ENCODE data around the gene ZSCAN22.

Gene ZSCAN22

DNA sequence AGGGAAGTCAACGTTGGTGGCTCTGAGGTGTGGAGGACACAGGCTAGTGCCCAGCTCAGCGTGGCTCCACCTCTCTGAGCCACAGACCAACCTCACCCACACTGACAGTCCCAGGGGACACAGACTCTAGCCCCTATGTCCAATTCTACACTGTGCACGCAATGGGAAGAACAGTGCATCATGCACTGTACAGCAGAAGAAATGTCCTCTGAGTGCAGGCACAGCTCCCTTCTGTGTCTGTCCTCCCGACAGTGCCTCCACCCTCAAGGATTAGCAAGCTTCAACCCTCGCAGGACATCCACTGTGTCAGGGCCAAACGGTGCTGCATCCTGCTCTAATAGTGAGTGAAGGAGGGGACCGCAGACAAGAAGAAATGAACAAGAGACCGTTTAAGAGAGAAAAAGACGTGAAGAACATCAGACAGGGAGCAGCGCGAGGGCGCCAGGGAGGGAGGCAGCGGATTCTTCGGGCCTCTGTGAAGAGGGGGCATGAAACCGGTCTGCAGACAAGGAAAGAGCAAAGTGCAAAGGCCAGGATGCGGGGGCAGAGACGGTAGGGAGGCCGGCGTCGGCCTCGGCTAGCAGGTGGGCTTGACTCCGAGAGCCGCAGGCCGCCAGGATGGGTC lies 53.4 kb downstream of the ZSCAN22 start:
- DNase-seq = no peak

- DNase-seq = peak; percentile 100
Observed at GRCh38 chr19:58380662-58381459, 54.1 kb downstream of the ZSCAN22 start, which contains the start of gene ZNF837. Gene ZNF837 (minus strand): TSS chr19:58381030. CDS start chr19:58369332, 11,698 bp downstream.

DNA sequence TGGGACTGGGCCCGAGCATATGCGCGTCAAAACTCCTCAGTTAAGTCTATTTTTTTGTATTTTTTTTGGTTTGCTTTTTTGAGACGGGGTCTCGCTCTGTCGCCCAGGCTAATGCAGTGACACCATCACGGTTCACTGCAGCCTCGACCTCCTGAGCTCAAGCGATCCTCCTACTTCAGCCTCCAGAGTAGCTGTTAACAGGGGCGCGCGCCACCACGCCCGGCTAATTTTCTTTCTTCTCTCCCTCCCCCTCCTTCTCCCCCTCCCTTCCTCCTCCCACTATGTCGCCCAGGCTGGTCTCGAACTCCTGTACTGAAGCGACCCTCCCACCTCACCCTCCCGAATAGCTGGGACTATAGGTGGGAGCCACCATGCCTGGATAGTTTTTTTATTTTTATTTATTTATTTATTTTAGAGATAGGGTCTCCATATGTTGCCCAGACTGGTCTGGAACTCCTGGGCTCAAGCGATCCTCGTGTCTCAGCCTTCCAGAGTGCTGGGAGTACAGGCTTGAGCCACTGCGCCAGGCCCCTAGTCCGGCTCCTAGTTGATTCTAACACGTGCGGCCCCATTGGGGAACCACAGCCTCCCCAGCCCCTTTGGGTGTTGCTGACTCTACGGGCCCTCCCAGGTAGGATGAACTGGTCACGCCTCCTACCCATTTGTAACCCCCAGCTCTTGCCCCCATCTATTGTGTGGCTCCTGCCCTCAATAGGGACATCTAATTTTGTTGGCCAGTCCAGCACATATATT lies 54.8 kb downstream of the ZSCAN22 start:
- no peak for DNase-seq

- DNase-seq = no peak
Observed at GRCh38 chr19:58382997-58383603, 56.3 kb downstream of the ZSCAN22 start.

GRCh38 chr19:58385313-58385890 lies 58.6 kb downstream of the ZSCAN22 start:
- DNase-seq = no peak

- DNase-seq = no peak
Observed at GRCh38 chr19:58385891-58386575, 59.2 kb downstream of the ZSCAN22 start.

- peak; percentile 99 for DNase-seq
Observed at GRCh38 chr19:58386576-58387337, 60.0 kb downstream of the ZSCAN22 start, which contains the start of gene RPS5. Gene RPS5 (plus strand): TSS chr19:58387269. CDS start chr19:58388138, 869 bp downstream.

- no peak for DNase-seq
Observed at GRCh38 chr19:58387338-58388174, 60.8 kb downstream of the ZSCAN22 start.

DNA sequence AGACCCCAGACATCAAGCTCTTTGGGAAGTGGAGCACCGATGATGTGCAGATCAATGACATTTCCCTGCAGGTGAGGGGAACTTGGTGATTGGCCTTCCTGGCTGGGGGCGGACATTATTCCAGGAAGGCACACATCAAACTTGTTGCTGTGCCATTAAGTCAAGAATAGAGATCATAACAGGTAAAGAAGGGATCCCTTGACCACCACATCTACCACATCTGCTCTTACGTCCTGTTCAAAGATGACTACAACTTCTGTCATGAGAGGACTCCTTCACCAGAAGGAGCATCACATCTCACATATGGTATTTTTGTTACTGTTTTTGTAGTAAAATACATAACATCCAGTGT lies 61.4 kb downstream of the ZSCAN22 start:
- no peak for DNase-seq

All from NCI-H226 (cell line).